HG02852 (cell line): ENCODE results near the gene SNAPC2.
"Not testable (repeated sequence)": the region's sequence is repeated elsewhere in the genome, so short reads cannot be mapped to it uniquely, and the experiment has no call there.

ENCODE experiments used
- ATAC-seq: cut with Tn5 transposase; IDR thresholded peaks from one replicate; pipeline ENCODE4 v1.9.1; 2021; ENCODE audit warnings: mild to moderate bottlenecking, moderate library complexity; ENCODE audit not compliant: unreplicated experiment

The SNAPC2 gene

GRCh38 chr19:7908742-7909461, 11.2 kb upstream of the SNAPC2 start:
- no peak for ATAC-seq

- ATAC-seq, result no peak
These were observed 10.6 kb upstream of the SNAPC2 start for GRCh38 chr19:7909471-7910067.

- no peak for ATAC-seq
These were observed 9.6 kb upstream of the SNAPC2 start for GRCh38 chr19:7910321-7911161.

GRCh38 chr19:7911508-7912143, 8.5 kb upstream of the SNAPC2 start:
- no peak for ATAC-seq

GRCh38 chr19:7912144-7912696, 7.9 kb upstream of the SNAPC2 start:
- ATAC-seq, result no peak

- ATAC-seq, result no peak
These were observed 7.2 kb upstream of the SNAPC2 start for GRCh38 chr19:7912697-7913564.

- no peak for ATAC-seq
These were observed 6.5 kb upstream of the SNAPC2 start for GRCh38 chr19:7913652-7914051.

GRCh38 chr19:7914099-7914498, 6.0 kb upstream of the SNAPC2 start:
- no peak for ATAC-seq

GRCh38 chr19:7914598-7915045, 5.5 kb upstream of the SNAPC2 start, which contains the start of gene TGFBR3L:
Gene TGFBR3L, plus strand, starts transcription at chr19:7914830.
- no peak for ATAC-seq

GRCh38 chr19:7915250-7916102, 4.7 kb upstream of the SNAPC2 start:
- no peak for ATAC-seq

- no peak for ATAC-seq
These were observed 3.8 kb upstream of the SNAPC2 start for GRCh38 chr19:7916103-7916954.

- ATAC-seq, result no peak
These were observed 3.2 kb upstream of the SNAPC2 start for GRCh38 chr19:7916955-7917266.

GRCh38 chr19:7917267-7918061, 2.7 kb upstream of the SNAPC2 start:
- no peak for ATAC-seq

- ATAC-seq, result not testable (repeated sequence)
These were observed 2.0 kb upstream of the SNAPC2 start for GRCh38 chr19:7918062-7918614.

GRCh38 chr19:7918615-7919421, 1.3 kb upstream of the SNAPC2 start:
- ATAC-seq, result no peak
